Heart right ventricle (tissue), 16 donors: ENCODE data around the gene ACTR2. TPM values are rescaled to one million over a fixed set of nuclear protein-coding genes. Genes with fewer than 3 reads are reported as not detected.
A peak's percentile ranks its signal among the peaks of the same experiment; 100 is the strongest.

Experiments
- ATAC-seq, 8 donors: fragments of 200-7000 bp; cut with Tn5 transposase; one replicate each; pipeline ENCODE4 v1.9.1; 2020; ENCODE audit warnings: mild to moderate bottlenecking in 8 of 8, moderate library complexity in 8 of 8, moderate number of reproducible peaks in 1 of 8
- DNase-seq, 2 donors: peaks; one replicate each; pipeline ENCODE4 v3.0.0-alpha.2; 2020
- H3K27ac ChIP-seq, 10 donors: fragments of 200-600 bp; sonication (generic) in 2 of 10; one replicate each; pipeline versions ENCODE4 v1.5.0 to v1.8.0; 2020 to 2022; ENCODE audit warnings: mild to moderate bottlenecking in 3 of 10
- H3K27me3 ChIP-seq, 7 donors: fragments of 200-600 bp; one replicate each; pipeline ENCODE4 v1.8.0; 2021 to 2022; ENCODE audit warnings: mild to moderate bottlenecking in 2 of 7
- H3K36me3 ChIP-seq, 9 donors: fragments of 200-600 bp; sonication (generic) in 1 of 9; one replicate each; pipeline versions ENCODE4 v1.5.0 to v1.8.0; 2020 to 2022; ENCODE audit warnings: mild to moderate bottlenecking in 2 of 9
- H3K4me1 ChIP-seq, 9 donors: fragments of 200-600 bp; sonication (generic) in 1 of 9; one replicate each; pipeline versions ENCODE4 v1.5.0 to v1.8.0; 2020 to 2022; ENCODE audit warnings: mild to moderate bottlenecking in 4 of 9
- H3K4me3 ChIP-seq, 10 donors: fragments of 200-600 bp; sonication (generic) in 2 of 10; one replicate each; pipeline versions ENCODE4 v1.5.0 to v1.8.0; 2020 to 2022; ENCODE audit warnings: mild to moderate bottlenecking in 7 of 10, moderate library complexity in 2 of 10
- H3K9me3 ChIP-seq, 11 donors: fragments of 200-600 bp in 10 of 11; sonication (generic) in 2 of 11; one replicate each; pipeline versions ENCODE4 v1.5.0 to v1.8.0; 2013 to 2022; ENCODE audit warnings: mild to moderate bottlenecking in 2 of 11, control low read depth in 1 of 11, moderate library complexity in 1 of 11
- CTCF ChIP-seq, 9 donors: fragments of 200-600 bp; sonication (generic) in 2 of 9; IDR thresholded peaks; one replicate each; pipeline versions ENCODE4 v1.5.0 to v1.8.0; 2021 to 2022; ENCODE audit warnings: antibody characterized with exemption in 9 of 9, mild to moderate bottlenecking in 5 of 9, moderate library complexity in 1 of 9
- whole genome bisulfite sequencing, 2 donors: extraction: QIAGEN DNeasy Blood & Tissue Kit; methylation state at CpG; one replicate each; pipeline ENCODE4 v1.1.7; 2013; ENCODE audit warnings: inconsistent platforms in 1 of 2; 5-methylcytosine and 5-hydroxymethylcytosine counted together
- intact Hi-C, 10 donors: fragments of 100-400 bp; cut with DNase I; formaldehyde crosslinking; loops; one replicate each; pipeline versions ENCODE4 v1.11.1 to v1.14.2; 2022
- polyA plus RNA-seq, 2 donors: library from polyadenylated mRNA; stranded (reverse); fragments of 200-250 nt; gene quantifications; one replicate each; pipeline ENCODE4 v1.2.3, GENCODE V29; 2013
- total RNA-seq, 10 donors: library from RNA; stranded (reverse); fragmentation: NEBNext Ultra II Directional in 3 of 10; extraction: Animal tissue kit (Norgen Biotek cat#: 25700) in 3 of 10; gene quantifications; one replicate each; pipeline versions ENCODE4 v1.2.1 to v1.2.4, GENCODE V29; 2021 to 2023
- donor health status: Arrhythmogenic right ventricular cardiomyopathy.
- donor health status: ischemic (EF 13 %, LVEDD 7.1; RV severe dilation, severe dysfunction).
- donor health status: healthy with polysubstance abuse.
- donor health status: DM: no; HTN: yes; CAD: no.
- donor health status: DM: no; HTN: no; CAD: no.
- donor health status: ischemic (EF 25% LVEDD 6.9; RV normal size, moderate dysfunction).
- donor health status: ischemic (EF 25% LVEDD 5.7; RV mildly dilated, moderate dysfunction).
- donor health status: healthy.
- donor health status: DM: yes; HTN: yes; CAD: no.
- donor health status: Ischemic cardiomyopathy.
- donor health status: ischemic (EF 35%, LVEDD 5.7; RV mildly dilated, moderate dysfunction).
- donor health status: nonischemic (EF 11% LVEDD 7.7; RV severe dilation, severe dysfunction).
- donor health status: DM: yes; HTN: yes; CAD: no.
- donor health status: PGD.
- donor health status: ischemic (EF 29% LVEDD 5.4; RV normal size, mild dysfunction).
- donor health status: nonischemic (EF 23%, LVEDD 6.1; RV moderate dilation, normal function).

Gene ACTR2
- total and polyA plus RNA-seq, 12 donors: 34.1 to 164 (median 105) TPM

- Histone ChIP-seq H3K27me3 (no peaks in the 10 kb centered on the region), H3K4me3 (peak overlapping the region; percentile 76 to 99 (median 94)), H3K4me1 (peaks cover 3 to 54% (median 46%) of the 10 kb centered on the region in 9 donors), H3K36me3 (peaks cover 0 to 21% (median 0%) of the 10 kb centered on the region in 9 donors), H3K9me3 (no peaks in the 10 kb centered on the region), H3K27ac (peak overlapping the region; percentile 83 to 100 (median 98))
- no peak for TF ChIP-seq CTCF (IDR thresholded peaks at IDR 0.05)
- WGBS, 2 donors: 1% methylated on average over 16 of the region's 16 CpGs
- intact Hi-C loops: no loop called here
- ATAC-seq (peak; percentile 37 to 62 (median 51)), DNase-seq (no peak)
These were observed 676 bp downstream of the ACTR2 start for GRCh38 chr2:65228263-65228750.

DNA sequence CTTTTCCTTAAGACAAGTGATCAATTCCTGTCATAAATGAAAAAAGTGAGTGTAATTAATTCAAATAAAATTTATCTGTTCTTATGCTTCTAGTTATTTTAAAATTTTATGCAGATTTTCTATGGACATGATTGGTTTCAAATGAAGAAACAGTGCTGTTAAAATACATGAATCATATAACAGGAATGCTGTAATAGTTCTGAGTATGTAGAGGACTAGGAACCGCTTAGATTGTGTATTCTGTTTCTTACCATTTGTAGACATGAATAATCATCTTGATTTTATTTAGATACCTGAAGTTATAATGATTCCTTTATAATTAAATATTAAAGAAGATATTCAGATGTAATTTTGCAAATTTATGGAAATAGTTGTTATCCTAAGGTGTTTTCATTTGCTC, 3.5 kb downstream of the ACTR2 start:
- no peak overlapping the region for H3K4me3 ChIP-seq
- peak overlapping the region in 1 of 10 donors; percentile 65 for H3K27ac ChIP-seq
- DNase-seq: no peak
- no peaks in the 10 kb centered on the region for H3K9me3 ChIP-seq
- no peak for TF ChIP-seq CTCF (IDR thresholded peaks at IDR 0.05)
- intact Hi-C loops: no loop called here
- H3K4me1 ChIP-seq: peaks cover 3 to 82% (median 64%) of the 10 kb centered on the region in 9 donors
- no peaks in the 10 kb centered on the region for H3K27me3 ChIP-seq
- WGBS, 2 donors: 92 to 93% methylated on average over 1 of the region's 1 CpG
- peaks cover 0 to 42% (median 0%) of the 10 kb centered on the region in 9 donors for H3K36me3 ChIP-seq
- no peak for ATAC-seq

- peak overlapping the region in 1 of 10 donors; percentile 65 for H3K27ac ChIP-seq
- ATAC-seq (no peak), DNase-seq (no peak)
- H3K27me3 ChIP-seq: no peaks in the 10 kb centered on the region
- peaks cover 0 to 44% (median 0%) of the 10 kb centered on the region in 9 donors for H3K36me3 ChIP-seq
- intact Hi-C loops: no loop called here
- TF ChIP-seq CTCF (IDR thresholded peaks at IDR 0.05): no peak
- 81 to 87% methylated on average over 8 of the region's 8 CpGs for WGBS, 2 donors
- H3K4me1 ChIP-seq: peaks cover 3 to 82% (median 73%) of the 10 kb centered on the region in 9 donors
- no peaks in the 10 kb centered on the region for H3K9me3 ChIP-seq
- no peak overlapping the region for H3K4me3 ChIP-seq
These were observed 4.4 kb downstream of the ACTR2 start for GRCh38 chr2:65231892-65232477.

- intact Hi-C loops: no loop called here
These were observed 5.0 kb downstream of the ACTR2 start for GRCh38 chr2:65232636-65233035.

More at GRCh38 chr2:65232636-65233035, 5.0 kb downstream of the ACTR2 start:
- WGBS, 2 donors: 88 to 91% methylated on average over 2 of the region's 2 CpGs
- peak overlapping the region in 1 of 10 donors; percentile 65 for H3K27ac ChIP-seq
- H3K27me3 ChIP-seq: no peaks in the 10 kb centered on the region
- H3K9me3 ChIP-seq: no peaks in the 10 kb centered on the region
- H3K36me3 ChIP-seq: peaks cover 0 to 50% (median 0%) of the 10 kb centered on the region in 9 donors
- no peak overlapping the region for H3K4me3 ChIP-seq
- DNase-seq: no peak
- TF ChIP-seq CTCF (IDR thresholded peaks at IDR 0.05): no peak
- ATAC-seq: no peak
- peaks cover 3 to 86% (median 74%) of the 10 kb centered on the region in 9 donors for H3K4me1 ChIP-seq
